K562 (cell line): Measurements from ENCODE around the gene CD300H. TPM values are rescaled to one million over a fixed set of nuclear protein-coding genes. Genes with fewer than 3 reads are reported as not detected.

Experiments
- ATAC-seq: fragments of 200-7000 bp; cut with Tn5 transposase; 3 replicates; pipeline ENCODE4 v1.9.1; 2020; ENCODE audit warnings: moderate library complexity
- BruUV-seq: library from RNA; stranded (reverse); fragments of 400-500 nt; replicated peaks from 2 replicates; lab custom pipeline; 2021; lab: Mats Ljungman, UMichigan
- CTCF ChIA-PET: fragments of 300-600 bp; formaldehyde crosslinking; extraction: SDS; loops from one replicate; lab custom pipeline; 2021; ENCODE audit warnings: low intra/inter-chr PET ratio; lab: Yijun Ruan, JAX
- POLR2A ChIA-PET: fragments of 300-600, 350-650 bp; sonication (Branson Sonifier 250); formaldehyde crosslinking; extraction: SDS; loops from one replicate; lab custom pipeline; 2021; ENCODE audit warnings: antibody characterized with exemption, inconsistent platforms; lab: Yijun Ruan, JAX
- DNase-seq, 4 experiments: peaks; one replicate each; pipeline versions ENCODE4 v3.0.0 to v3.0.0-alpha.2; 2011 to 2018; ENCODE audit warnings: low spot score in 3 of 4, mixed read lengths in 3 of 4; ENCODE audit errors: extremely low read depth in 1 of 4
- FAIRE-seq: peaks from 2 replicates; lab custom pipeline; 2011; peaks lifted over from hg19 to GRCh38; lab: Jason Lieb, UNC
- H2AFZ ChIP-seq: 2 replicates; pipeline ENCODE4 v1.6.0; 2011; ENCODE audit warnings: low read depth, low read length, control low read depth, inconsistent platforms
- H3K27ac ChIP-seq: fragments of 200-600 bp; 3 replicates; pipeline ENCODE4 v1.8.0; 2011; ENCODE audit warnings: low read depth, mild to moderate bottlenecking, control low read depth, inconsistent platforms, low read length, moderate library complexity, mixed read lengths; ENCODE audit errors: extremely low read depth
- H3K27me3 ChIP-seq, 2 experiments: fragments of 300-600 bp in 1 of 2; 2 replicates in 1 of 2; 3 replicates in 1 of 2; pipeline versions ENCODE4 v1.6.0 to v1.8.0; 2011; ENCODE audit warnings: inconsistent platforms in 2 of 2, low read length in 2 of 2, mild to moderate bottlenecking in 1 of 2, mixed read lengths in 1 of 2, moderate library complexity in 1 of 2; ENCODE audit not compliant: control insufficient read depth in 2 of 2, insufficient read depth in 2 of 2
- H3K36me3 ChIP-seq: fragments of 300-600 bp; 3 replicates; pipeline ENCODE4 v1.8.0; 2011; ENCODE audit warnings: mild to moderate bottlenecking, low read length, inconsistent platforms; ENCODE audit not compliant: control insufficient read depth, insufficient read depth
- H3K4me1 ChIP-seq, 2 experiments: fragments of 200-600 bp in 1 of 2; replicated peaks in 1 of 2; 2 replicates in 1 of 2; 3 replicates in 1 of 2; pipeline versions ENCODE4 v1.5.1 to v1.8.0; 2011; ENCODE audit warnings: inconsistent platforms in 2 of 2, low read length in 2 of 2, mild to moderate bottlenecking in 1 of 2, mixed read lengths in 1 of 2, moderate library complexity in 1 of 2; ENCODE audit not compliant: control insufficient read depth in 2 of 2, insufficient read depth in 2 of 2
- H3K4me2 ChIP-seq: 2 replicates; pipeline ENCODE4 v1.6.1; 2011; ENCODE audit warnings: low read length, control low read depth, inconsistent platforms, mixed read lengths; ENCODE audit not compliant: insufficient read depth
- H3K4me3 ChIP-seq: fragments of 200-600 bp; sonication (generic), shearing (Covaris generic); 2 replicates; pipeline ENCODE4 v1.5.1; 2016; ENCODE audit warnings: control low read depth, inconsistent platforms
- H3K79me2 ChIP-seq: fragments of 200-600 bp; 3 replicates; pipeline ENCODE4 v1.8.0; 2011; ENCODE audit warnings: low read length, inconsistent platforms; ENCODE audit not compliant: control insufficient read depth, insufficient read depth
- H3K9ac ChIP-seq, 2 experiments: 2 replicates each; pipeline versions ENCODE4 v1.6.0 to v1.6.1; 2011; ENCODE audit warnings: low read depth in 2 of 2, low read length in 2 of 2, control low read depth in 1 of 2, inconsistent platforms in 1 of 2, mild to moderate bottlenecking in 1 of 2, mixed read lengths in 1 of 2; ENCODE audit not compliant: insufficient read depth in 1 of 2
- H3K9me1 ChIP-seq: one replicate; pipeline ENCODE4 v1.6.0; 2011; ENCODE audit warnings: inconsistent platforms, mild to moderate bottlenecking, low read length, moderate library complexity; ENCODE audit not compliant: control insufficient read depth, insufficient read depth
- H3K9me3 ChIP-seq: replicated peaks from 2 replicates; pipeline ENCODE4 v1.5.1; 2011; ENCODE audit warnings: low read depth, low read length, inconsistent platforms; ENCODE audit not compliant: control insufficient read depth, insufficient read depth
- H4K20me1 ChIP-seq: replicated peaks from 2 replicates; pipeline ENCODE4 v1.6.1; 2011; ENCODE audit warnings: low read length, inconsistent platforms, mixed read lengths; ENCODE audit not compliant: control insufficient read depth, insufficient read depth
- CBX2 ChIP-seq: fragments of 200-600 bp; sonication (generic); IDR thresholded peaks from one replicate; pipeline ENCODE4 v1.6.1; 2012; ENCODE audit warnings: mild to moderate bottlenecking, low read length, inconsistent platforms; ENCODE audit not compliant: insufficient read depth, poor library complexity, severe bottlenecking
- COPS2 ChIP-seq: fragments of 450-650 bp; conservative IDR thresholded peaks from 2 replicates; pipeline ENCODE4 v1.6.1; 2016; ENCODE audit warnings: mild to moderate bottlenecking, moderate library complexity
- CSDE1 ChIP-seq, 2 experiments: fragments of 450-650 bp; IDR thresholded peaks; 2 replicates each; pipeline ENCODE4 v1.6.1; 2016; ENCODE audit warnings: mild to moderate bottlenecking in 1 of 2
- KDM5B ChIP-seq: fragments of 200-600 bp; sonication (generic); IDR thresholded peaks from 2 replicates; pipeline ENCODE4 v1.6.1; 2012; ENCODE audit warnings: low read depth, mild to moderate bottlenecking, moderate library complexity, low read length, control low read depth, inconsistent platforms; ENCODE audit not compliant: insufficient replicate concordance
- KLF16 ChIP-seq: IDR thresholded peaks from 2 replicates; pipeline ENCODE4 v1.6.1; 2016; ENCODE audit warnings: antibody characterized with exemption
- PBX2 ChIP-seq, 2 experiments: IDR thresholded peaks in 1 of 2; conservative IDR thresholded peaks in 1 of 2; 2 replicates each; pipeline ENCODE4 v1.6.1; 2016; ENCODE audit warnings: low read depth in 2 of 2, mild to moderate bottlenecking in 1 of 2, missing compliant biosample characterization in 1 of 2, missing genetic modification characterization in 1 of 2, moderate library complexity in 1 of 2
- ZBTB9 ChIP-seq: fragments of 450-650 bp; formaldehyde crosslinking; IDR thresholded peaks from 2 replicates; pipeline ENCODE4 v1.4.0; 2020; ENCODE audit warnings: mild to moderate bottlenecking, moderate library complexity
- ZNF395 ChIP-seq: fragments of 200-800 bp; sonication (Bioruptor generic); IDR thresholded peaks from 2 replicates; pipeline ENCODE4 v1.6.1; 2017; ENCODE audit warnings: missing genetic modification characterization, missing compliant biosample characterization
- ZNF766 ChIP-seq: fragments of 200-800 bp; sonication (Bioruptor generic); conservative IDR thresholded peaks from 2 replicates; pipeline ENCODE4 v1.6.1; 2016; ENCODE audit warnings: missing genetic modification characterization, missing compliant biosample characterization
- WGBS: fragments of 100-300 bp; shearing (Covaris generic); methylation state at CpG from one replicate; pipeline ENCODE4 v1.1.6; 2016; ENCODE audit warnings: low coverage, mixed read lengths; ENCODE audit not compliant: insufficient coverage; ENCODE audit errors: missing lambda C conversion rate; 5-methylcytosine and 5-hydroxymethylcytosine counted together
- in situ Hi-C: fragments of 300-500 bp; cut with MboI; formaldehyde crosslinking; loops from 4 replicates; pipeline ENCODE4 v1.15.0; 2018; ENCODE audit warnings: inconsistent platforms, mixed read lengths
- intact Hi-C: fragments of 100-400 bp; cut with micrococcal nuclease; formaldehyde crosslinking; loops from 2 replicates; pipeline ENCODE4 v1.14.2; 2022
- polyA plus RNA-seq, 8 experiments: library from polyadenylated mRNA; depleted of rRNA in 4 of 8; stranded (reverse) in 5 of 8; unstranded in 3 of 8; fragments of >200 nt; fragmentation: Nextera tagmentation in 2 of 8; fragmentation: Illumina TruSeq in 1 of 8; extraction: Ambion mirVana in 2 of 8; extraction: Trizol in 1 of 8; gene quantifications; 2 replicates each; pipeline versions ENCODE4 v1.2.1 to v1.2.3, GENCODE V29; 2011 to 2014; ENCODE audit warnings: inconsistent platforms in 1 of 8, missing spikeins in 1 of 8
- total RNA-seq, 7 experiments: library from RNA; depleted of rRNA in 6 of 7; stranded (reverse); fragments of >200 nt in 6 of 7; fragmentation: Illumina TruSeq in 2 of 7; extraction: Trizol in 2 of 7; gene quantifications; 2 replicates each; pipeline versions ENCODE4 v1.2.1 to v1.2.3, GENCODE V29; 2011 to 2021; ENCODE audit warnings: low replicate concordance in 1 of 7
- TF ChIP-seq, protein P1 (sequence below), 2 experiments: IDR thresholded peaks; 2 replicates each; pipeline ENCODE4 v1.6.1; 2011; ENCODE audit warnings: borderline replicate concordance in 1 of 2, control low read depth in 1 of 2, low read depth in 1 of 2, low read length in 1 of 2, mild to moderate bottlenecking in 1 of 2, mixed read lengths in 1 of 2, moderate library complexity in 1 of 2; ENCODE audit not compliant: insufficient read depth in 1 of 2, insufficient read length in 1 of 2, poor library complexity in 1 of 2, severe bottlenecking in 1 of 2; ENCODE audit errors: extremely low read depth in 1 of 2
- TF ChIP-seq, protein P2 (sequence below): fragments of 450-650 bp; IDR thresholded peaks from 2 replicates; pipeline ENCODE4 v1.6.1; 2016; ENCODE audit warnings: borderline replicate concordance

CD300H gene
- total and polyA plus RNA-seq, 9 of the 15 experiments (the other 6 are each of a cell fraction or from before 2014, with no cell fraction given), result not detected

- no TSS peak for BruUV-seq
- peak; percentile 90 for ATAC-seq
- peak in 1 of 4 experiments; percentile 45 for DNase-seq
- in situ Hi-C loops (no loop called here), intact Hi-C loops (loop anchor here (5.0 kb wide), 1 partner anchor 165 kb away; the partner anchor contains the start of gene GPR142)
- CTCF ChIA-PET, result interaction anchor here (1.0 kb wide), 1 partner anchor 164 kb away, joined by 3 read pairs; the partner anchor contains the start of gene GPR142
- WGBS, result 2% methylated on average over 10 of the region's 10 CpGs
- POLR2A ChIA-PET, result no interaction called here
- no peak overlapping the region for H3K4me2 ChIP-seq
- no peaks in the 10 kb centered on the region for H3K9me1 ChIP-seq
- H3K4me3 ChIP-seq, result no peak overlapping the region
- no peaks in the 10 kb centered on the region for H3K79me2 ChIP-seq
- H3K27ac ChIP-seq, result no peak overlapping the region
- H3K9me3 ChIP-seq, result no peaks in the 10 kb centered on the region
- peak; percentile 67 for FAIRE-seq
- no peak overlapping the region for H3K9ac ChIP-seq
- peak overlapping the region; percentile 48 for H2AFZ ChIP-seq
- H4K20me1 ChIP-seq, result no peaks in the 10 kb centered on the region
- H3K27me3 ChIP-seq, result peaks cover 3 to 28% of the 10 kb centered on the region in 2 experiments; a peak in 3 of 5 replicates
- no peaks in the 10 kb centered on the region; a peak in 1 of 5 replicates for H3K4me1 ChIP-seq
- H3K36me3 ChIP-seq, result no peaks in the 10 kb centered on the region
- TF ChIP-seq COPS2 (no peak), PBX2 (CRISPR knock-in tag; IDR thresholded peaks at IDR 0.05; ENCODE audit: low read depth) (no peak), PBX2 (tag; conservative IDR thresholded peaks at IDR 0.05; ENCODE audit: low read depth) (peak; percentile 52; the same call in 1 of the 2 replicates), CBX2 (no peak), CSDE1 (IDR thresholded peaks at IDR 0.05) (no peak), ZNF395 (CRISPR knock-in tag) (no peak), KLF16 (no peak), ZNF766 (no peak), KDM5B (no peak), ZBTB9 (CRISPR knock-in tag) (no peak)
- TF ChIP-seq, protein P1, sequence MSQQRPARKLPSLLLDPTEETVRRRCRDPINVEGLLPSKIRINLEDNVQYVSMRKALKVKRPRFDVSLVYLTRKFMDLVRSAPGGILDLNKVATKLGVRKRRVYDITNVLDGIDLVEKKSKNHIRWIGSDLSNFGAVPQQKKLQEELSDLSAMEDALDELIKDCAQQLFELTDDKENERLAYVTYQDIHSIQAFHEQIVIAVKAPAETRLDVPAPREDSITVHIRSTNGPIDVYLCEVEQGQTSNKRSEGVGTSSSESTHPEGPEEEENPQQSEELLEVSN (IDR thresholded peaks at IDR 0.05; ENCODE audit: borderline replicate concordance in 1 of 2, extremely low read depth in 1 of 2, insufficient read depth in 1 of 2, insufficient read length in 1 of 2, low read depth in 1 of 2, low read length in 1 of 2, poor library complexity in 1 of 2, severe bottlenecking in 1 of 2), result peak in 1 of 2 experiments; percentile 50
- TF ChIP-seq, protein P2, sequence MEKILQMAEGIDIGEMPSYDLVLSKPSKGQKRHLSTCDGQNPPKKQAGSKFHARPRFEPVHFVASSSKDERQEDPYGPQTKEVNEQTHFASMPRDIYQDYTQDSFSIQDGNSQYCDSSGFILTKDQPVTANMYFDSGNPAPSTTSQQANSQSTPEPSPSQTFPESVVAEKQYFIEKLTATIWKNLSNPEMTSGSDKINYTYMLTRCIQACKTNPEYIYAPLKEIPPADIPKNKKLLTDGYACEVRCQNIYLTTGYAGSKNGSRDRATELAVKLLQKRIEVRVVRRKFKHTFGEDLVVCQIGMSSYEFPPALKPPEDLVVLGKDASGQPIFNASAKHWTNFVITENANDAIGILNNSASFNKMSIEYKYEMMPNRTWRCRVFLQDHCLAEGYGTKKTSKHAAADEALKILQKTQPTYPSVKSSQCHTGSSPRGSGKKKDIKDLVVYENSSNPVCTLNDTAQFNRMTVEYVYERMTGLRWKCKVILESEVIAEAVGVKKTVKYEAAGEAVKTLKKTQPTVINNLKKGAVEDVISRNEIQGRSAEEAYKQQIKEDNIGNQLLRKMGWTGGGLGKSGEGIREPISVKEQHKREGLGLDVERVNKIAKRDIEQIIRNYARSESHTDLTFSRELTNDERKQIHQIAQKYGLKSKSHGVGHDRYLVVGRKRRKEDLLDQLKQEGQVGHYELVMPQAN, result no peak
These were observed 35.2 kb downstream of the CD300H start for GRCh38 chr17:74532115-74532514.
